ENCODE results near the gene DIP2C. TPM values are rescaled to one million over a fixed set of nuclear protein-coding genes. Genes with fewer than 3 reads are reported as not detected.

DIP2C gene
- total RNA-seq, 1 donor from 2014 or later = 10.1 TPM

DNA sequence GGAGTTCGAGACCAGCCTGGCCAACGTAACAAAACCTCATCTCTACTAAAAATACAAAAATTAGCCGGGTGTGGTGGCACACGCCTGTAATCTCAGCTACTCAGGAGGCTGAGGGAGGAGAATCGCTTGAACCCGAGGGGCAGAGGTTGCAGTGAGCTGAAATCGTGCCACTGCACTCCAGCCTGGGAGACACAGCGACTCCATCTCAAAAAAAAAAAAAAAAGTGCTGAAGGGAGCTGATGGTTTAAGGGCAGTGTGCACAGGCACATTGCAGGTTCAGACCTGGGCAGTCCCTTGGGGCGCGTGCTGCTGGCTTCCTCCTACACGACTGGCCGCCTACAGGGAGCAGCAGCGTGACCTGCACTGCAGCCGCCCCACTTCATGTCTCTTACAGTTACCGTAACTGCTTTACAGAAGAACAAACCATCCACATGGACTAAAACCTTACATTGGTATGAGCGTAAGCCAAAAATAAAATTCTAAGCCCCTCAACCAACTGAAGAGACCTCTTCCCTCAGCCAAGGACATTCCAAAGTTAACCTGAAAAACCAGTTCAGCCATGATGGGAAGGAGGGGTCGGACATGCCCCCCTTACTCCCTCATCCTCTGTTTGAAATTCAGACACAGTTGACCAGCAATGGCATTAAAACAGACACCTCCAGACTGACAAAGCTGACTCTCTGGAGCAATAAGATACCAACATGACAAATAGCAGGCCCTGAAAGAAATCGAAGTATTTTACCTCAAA lies 292.0 kb downstream of the DIP2C start:
- no peaks in the 10 kb centered on the region for H3K9me3 ChIP-seq (ENCODE audit: low read depth)
- no peak overlapping the region for H3K27ac Mint-ChIP-seq
- no peak overlapping the region for H3K27ac ChIP-seq
- H3F3A ChIP-seq (ENCODE audit: low read depth) = peaks cover 10% of the 10 kb centered on the region
- no peak overlapping the region for H3K4me3 ChIP-seq
- no peak overlapping the region for H3K4me2 ChIP-seq
- H3K27me3 Mint-ChIP-seq (ENCODE audit: insufficient read depth, low read depth) = peaks cover 3% of the 10 kb centered on the region
- H3K36me3 ChIP-seq = no peaks in the 10 kb centered on the region
- peaks cover 26% of the 10 kb centered on the region for H3K36me3 Mint-ChIP-seq
- H3K27me3 ChIP-seq = no peaks in the 10 kb centered on the region
- no peak overlapping the region for H3K9ac ChIP-seq
- no peaks in the 10 kb centered on the region for H4K20me1 ChIP-seq (ENCODE audit: low read depth)
- DNase-seq (ENCODE audit: low spot score) = no peak
- TF ChIP-seq, protein P1, sequence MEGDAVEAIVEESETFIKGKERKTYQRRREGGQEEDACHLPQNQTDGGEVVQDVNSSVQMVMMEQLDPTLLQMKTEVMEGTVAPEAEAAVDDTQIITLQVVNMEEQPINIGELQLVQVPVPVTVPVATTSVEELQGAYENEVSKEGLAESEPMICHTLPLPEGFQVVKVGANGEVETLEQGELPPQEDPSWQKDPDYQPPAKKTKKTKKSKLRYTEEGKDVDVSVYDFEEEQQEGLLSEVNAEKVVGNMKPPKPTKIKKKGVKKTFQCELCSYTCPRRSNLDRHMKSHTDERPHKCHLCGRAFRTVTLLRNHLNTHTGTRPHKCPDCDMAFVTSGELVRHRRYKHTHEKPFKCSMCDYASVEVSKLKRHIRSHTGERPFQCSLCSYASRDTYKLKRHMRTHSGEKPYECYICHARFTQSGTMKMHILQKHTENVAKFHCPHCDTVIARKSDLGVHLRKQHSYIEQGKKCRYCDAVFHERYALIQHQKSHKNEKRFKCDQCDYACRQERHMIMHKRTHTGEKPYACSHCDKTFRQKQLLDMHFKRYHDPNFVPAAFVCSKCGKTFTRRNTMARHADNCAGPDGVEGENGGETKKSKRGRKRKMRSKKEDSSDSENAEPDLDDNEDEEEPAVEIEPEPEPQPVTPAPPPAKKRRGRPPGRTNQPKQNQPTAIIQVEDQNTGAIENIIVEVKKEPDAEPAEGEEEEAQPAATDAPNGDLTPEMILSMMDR (IDR thresholded peaks at IDR 0.05) = no peak
- no peak for TF ChIP-seq EZH2 (IDR thresholded peaks at IDR 0.05)
- no peak for TF ChIP-seq EZH2phosphoT487 (IDR thresholded peaks at IDR 0.05)
- no peak overlapping the region for H3K4me3 Mint-ChIP-seq
- H3K79me2 ChIP-seq (ENCODE audit: low read depth) = no peaks in the 10 kb centered on the region
- no peaks in the 10 kb centered on the region for H3K9me3 Mint-ChIP-seq
- no peak overlapping the region for H2AFZ ChIP-seq (replicated peaks)
- peaks cover 4% of the 10 kb centered on the region for H3K4me1 Mint-ChIP-seq
- no peaks in the 10 kb centered on the region for H3K4me1 ChIP-seq

DNA sequence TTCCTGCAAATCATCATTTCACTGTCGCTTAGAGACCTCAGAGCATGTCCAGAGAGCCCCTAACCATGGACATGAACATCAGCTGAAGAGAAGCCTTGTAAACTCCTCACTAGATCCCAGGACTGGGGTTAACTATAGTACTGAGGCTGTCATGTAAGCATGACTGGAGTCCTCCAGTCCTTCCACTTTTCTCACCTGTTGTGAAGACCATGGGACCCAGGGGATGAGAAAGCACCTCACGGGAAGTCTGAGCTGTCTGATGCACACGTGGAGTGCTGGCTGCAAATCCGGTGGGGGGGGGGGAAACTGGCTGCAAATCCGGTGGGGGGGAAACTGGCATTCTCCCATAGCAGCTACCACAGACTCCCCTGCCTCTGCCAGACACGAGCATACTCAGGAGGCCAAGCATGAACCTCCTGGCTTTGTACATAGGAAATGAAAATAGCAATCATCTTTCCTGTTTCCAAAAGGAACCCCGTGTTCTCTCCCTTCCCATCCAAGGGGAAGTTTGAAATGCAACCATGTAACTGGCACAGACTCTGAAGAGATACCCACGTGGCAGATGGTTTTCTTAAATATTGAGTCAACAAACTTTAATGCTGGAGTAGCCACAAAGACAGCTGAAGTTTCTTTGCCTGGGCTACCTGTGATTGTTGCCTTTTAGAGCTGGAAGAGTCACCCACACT lies 292.8 kb downstream of the DIP2C start:
- H3K9ac ChIP-seq = no peak overlapping the region
- H3K27ac ChIP-seq = no peak overlapping the region
- H2AFZ ChIP-seq (replicated peaks) = no peak overlapping the region
- no peaks in the 10 kb centered on the region for H3K36me3 ChIP-seq
- no peak overlapping the region for H3K4me3 ChIP-seq
- no peaks in the 10 kb centered on the region for H3K27me3 ChIP-seq
- Mint-ChIP-seq H3K4me1 (peaks cover 4% of the 10 kb centered on the region), H3K27ac (no peak overlapping the region), H3K4me3 (no peak overlapping the region), H3K27me3 (ENCODE audit: insufficient read depth, low read depth) (peaks cover 3% of the 10 kb centered on the region), H3K9me3 (no peaks in the 10 kb centered on the region), H3K36me3 (peaks cover 26% of the 10 kb centered on the region)
- no peak for DNase-seq (ENCODE audit: low spot score)
- H3K4me1 ChIP-seq = no peaks in the 10 kb centered on the region
- H4K20me1 ChIP-seq (ENCODE audit: low read depth) = no peaks in the 10 kb centered on the region
- H3K79me2 ChIP-seq (ENCODE audit: low read depth) = no peaks in the 10 kb centered on the region
- H3K4me2 ChIP-seq = no peak overlapping the region
- no peaks in the 10 kb centered on the region for H3K9me3 ChIP-seq (ENCODE audit: low read depth)
- TF ChIP-seq, protein P1 (IDR thresholded peaks at IDR 0.05) = no peak
- TF ChIP-seq EZH2phosphoT487 (IDR thresholded peaks at IDR 0.05) = no peak
- TF ChIP-seq EZH2 (IDR thresholded peaks at IDR 0.05) = no peak
- peaks cover 10% of the 10 kb centered on the region for H3F3A ChIP-seq (ENCODE audit: low read depth)

DNA sequence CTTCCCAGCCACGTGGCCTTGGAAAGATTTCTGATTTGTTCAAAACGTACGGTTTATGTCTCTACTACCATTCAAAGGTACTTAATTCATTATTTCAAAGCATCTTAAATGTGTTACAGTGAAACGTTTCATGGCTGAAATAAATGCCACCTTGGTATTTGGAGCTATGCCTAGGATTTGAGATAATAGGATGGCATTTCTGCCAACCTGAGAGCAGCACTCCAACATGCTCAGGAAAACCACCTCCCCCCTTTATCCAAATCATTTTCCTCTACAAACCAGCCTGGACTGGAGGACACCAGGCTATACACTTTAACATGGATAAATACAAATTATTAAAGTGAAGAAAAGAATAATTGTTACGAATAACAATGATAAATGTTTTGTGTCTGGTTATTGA lies 293.4 kb downstream of the DIP2C start:
- no peak overlapping the region for H3K4me3 Mint-ChIP-seq
- TF ChIP-seq EZH2phosphoT487 (IDR thresholded peaks at IDR 0.05) (no peak), EZH2 (IDR thresholded peaks at IDR 0.05) (no peak)
- TF ChIP-seq, protein P1 (IDR thresholded peaks at IDR 0.05) = no peak
- Histone ChIP-seq H3K9me3 (ENCODE audit: low read depth) (no peaks in the 10 kb centered on the region), H3K4me2 (no peak overlapping the region), H3F3A (ENCODE audit: low read depth) (peaks cover 10% of the 10 kb centered on the region), H3K27me3 (no peaks in the 10 kb centered on the region), H3K79me2 (ENCODE audit: low read depth) (no peaks in the 10 kb centered on the region), H2AFZ (replicated peaks) (no peak overlapping the region), H3K9ac (no peak overlapping the region), H3K36me3 (no peaks in the 10 kb centered on the region), H3K4me3 (no peak overlapping the region), H4K20me1 (ENCODE audit: low read depth) (no peaks in the 10 kb centered on the region), H3K27ac (no peak overlapping the region), H3K4me1 (no peaks in the 10 kb centered on the region)
- peaks cover 4% of the 10 kb centered on the region for H3K4me1 Mint-ChIP-seq
- no peak for DNase-seq (ENCODE audit: low spot score)
- H3K9me3 Mint-ChIP-seq = no peaks in the 10 kb centered on the region
- peaks cover 24% of the 10 kb centered on the region for H3K36me3 Mint-ChIP-seq
- H3K27ac Mint-ChIP-seq = no peak overlapping the region
- H3K27me3 Mint-ChIP-seq (ENCODE audit: insufficient read depth, low read depth) = peaks cover 3% of the 10 kb centered on the region

All from neural progenitor cell (in vitro differentiated cells).